NCI-H2196 (cell line): Measurements from ENCODE around the gene CACNG3.
"Not testable (repeated sequence)": the region's sequence is repeated elsewhere in the genome, so short reads cannot be mapped to it uniquely, and the experiment has no call there.

ENCODE experiments used
- DNase-seq: peaks from one replicate; lab custom pipeline; 2025; ENCODE audit not compliant: unreplicated experiment; lab: John Stamatoyannopoulos, UW

Gene CACNG3

GRCh38 chr16:24275413-24275812, 19.3 kb downstream of the CACNG3 start:
- DNase-seq: no peak

GRCh38 chr16:24279982-24280515, 23.9 kb downstream of the CACNG3 start:
- no peak for DNase-seq

- no peak for DNase-seq
Measured at GRCh38 chr16:24281466-24281865, 25.3 kb downstream of the CACNG3 start.

- DNase-seq: no peak
Measured at GRCh38 chr16:24282141-24282540, 26.0 kb downstream of the CACNG3 start.

GRCh38 chr16:24286741-24287405, 30.7 kb downstream of the CACNG3 start:
- no peak for DNase-seq

- DNase-seq: no peak
Measured at GRCh38 chr16:24288516-24288915, 32.4 kb downstream of the CACNG3 start.

- DNase-seq: no peak
Measured at GRCh38 chr16:24289166-24289700, 33.1 kb downstream of the CACNG3 start.

- DNase-seq: no peak
Measured at GRCh38 chr16:24291932-24292331, 35.8 kb downstream of the CACNG3 start.

- DNase-seq: no peak
Measured at GRCh38 chr16:24294131-24294530, 38.0 kb downstream of the CACNG3 start.

GRCh38 chr16:24297375-24297774, 41.2 kb downstream of the CACNG3 start:
- no peak for DNase-seq

- DNase-seq: no peak
Measured at GRCh38 chr16:24298548-24299167, 42.5 kb downstream of the CACNG3 start.

- not testable (repeated sequence) for DNase-seq
Measured at GRCh38 chr16:24300750-24301149, 44.6 kb downstream of the CACNG3 start.

GRCh38 chr16:24302636-24303035, 46.5 kb downstream of the CACNG3 start:
- no peak for DNase-seq

GRCh38 chr16:24308200-24308599, 52.1 kb downstream of the CACNG3 start:
- no peak for DNase-seq

- no peak for DNase-seq
Measured at GRCh38 chr16:24309258-24310142, 53.4 kb downstream of the CACNG3 start.

- no peak for DNase-seq
Measured at GRCh38 chr16:24315343-24315742, 59.2 kb downstream of the CACNG3 start.

- no peak for DNase-seq
Measured at GRCh38 chr16:24318680-24319079, 62.5 kb downstream of the CACNG3 start.

GRCh38 chr16:24319126-24319814, 63.1 kb downstream of the CACNG3 start:
- DNase-seq: no peak

GRCh38 chr16:24322106-24322505, 66.0 kb downstream of the CACNG3 start:
- DNase-seq: no peak

- DNase-seq: no peak
Measured at GRCh38 chr16:24324421-24324820, 68.3 kb downstream of the CACNG3 start.
